A673 (cell line): ENCODE measurements around the gene ARFIP1.

Source experiments
- EZH2 ChIP-seq: fragments of 200-600 bp; sonication (generic); IDR thresholded peaks from 2 replicates; pipeline ENCODE4 v1.6.1; 2017; ENCODE audit warnings: borderline replicate concordance, low read depth, mild to moderate bottlenecking, mixed read lengths, antibody characterized with exemption, low read length; ENCODE audit not compliant: poor library complexity, severe bottlenecking
- TF ChIP-seq, protein P1 (sequence below): fragments of 300-800, 200-600 bp; sonication (generic); conservative IDR thresholded peaks from 2 replicates; pipeline ENCODE4 v1.5.1; 2017; ENCODE audit warnings: low read depth, mild to moderate bottlenecking, antibody characterized with exemption, low read length, moderate library complexity, mixed read lengths

DNA sequence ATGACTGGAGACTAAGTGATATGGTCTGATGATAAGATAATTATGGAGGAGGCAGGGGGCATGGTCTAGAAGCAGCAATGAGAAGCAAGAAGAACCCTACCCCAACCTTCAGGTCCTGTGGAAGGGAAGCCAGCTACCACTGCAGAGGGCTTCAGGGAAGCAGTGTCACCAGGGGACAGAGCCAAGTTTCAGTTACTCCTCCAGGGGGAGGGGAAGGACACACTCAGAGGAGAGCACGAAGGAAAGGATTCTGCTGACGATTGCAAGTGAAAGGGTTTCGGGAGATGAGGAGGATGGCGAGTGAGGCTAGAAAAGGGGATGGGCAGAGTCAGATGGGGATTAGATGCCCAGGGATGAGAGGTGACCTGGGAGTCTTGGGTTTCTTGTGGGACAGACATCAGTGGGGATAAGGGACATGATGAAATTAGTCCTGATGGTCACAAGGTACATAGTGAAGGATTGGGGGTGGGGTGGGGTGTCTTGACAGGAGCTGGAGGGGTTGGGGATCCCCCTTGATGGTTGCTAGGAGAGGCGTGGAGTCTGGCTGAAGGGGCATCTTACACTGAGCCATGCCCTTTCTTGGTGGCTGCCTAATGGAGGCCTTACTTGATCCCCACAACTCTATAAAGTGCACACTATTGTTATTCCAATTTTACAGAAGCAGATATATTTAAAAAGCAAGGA lies 45.6 kb upstream of the ARFIP1 start:
- TF ChIP-seq, protein P1, sequence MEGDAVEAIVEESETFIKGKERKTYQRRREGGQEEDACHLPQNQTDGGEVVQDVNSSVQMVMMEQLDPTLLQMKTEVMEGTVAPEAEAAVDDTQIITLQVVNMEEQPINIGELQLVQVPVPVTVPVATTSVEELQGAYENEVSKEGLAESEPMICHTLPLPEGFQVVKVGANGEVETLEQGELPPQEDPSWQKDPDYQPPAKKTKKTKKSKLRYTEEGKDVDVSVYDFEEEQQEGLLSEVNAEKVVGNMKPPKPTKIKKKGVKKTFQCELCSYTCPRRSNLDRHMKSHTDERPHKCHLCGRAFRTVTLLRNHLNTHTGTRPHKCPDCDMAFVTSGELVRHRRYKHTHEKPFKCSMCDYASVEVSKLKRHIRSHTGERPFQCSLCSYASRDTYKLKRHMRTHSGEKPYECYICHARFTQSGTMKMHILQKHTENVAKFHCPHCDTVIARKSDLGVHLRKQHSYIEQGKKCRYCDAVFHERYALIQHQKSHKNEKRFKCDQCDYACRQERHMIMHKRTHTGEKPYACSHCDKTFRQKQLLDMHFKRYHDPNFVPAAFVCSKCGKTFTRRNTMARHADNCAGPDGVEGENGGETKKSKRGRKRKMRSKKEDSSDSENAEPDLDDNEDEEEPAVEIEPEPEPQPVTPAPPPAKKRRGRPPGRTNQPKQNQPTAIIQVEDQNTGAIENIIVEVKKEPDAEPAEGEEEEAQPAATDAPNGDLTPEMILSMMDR, result no peak
- no peak for TF ChIP-seq EZH2
